Neural progenitor cell (in vitro differentiated cells): ENCODE data around the gene ZMIZ1. TPM values are rescaled to one million over a fixed set of nuclear protein-coding genes. Genes with fewer than 3 reads are reported as not detected.
A peak's percentile ranks its signal among the peaks of the same experiment; 100 is the strongest.

ENCODE experiments used
- DNase-seq: peaks from one replicate; pipeline ENCODE4 v3.0.0-alpha.2; 2016; ENCODE audit warnings: low spot score
- H2AFZ ChIP-seq: fragments of 200-600 bp; sonication (generic); replicated peaks from 2 replicates; pipeline ENCODE4 v1.6.1; 2016; ENCODE audit warnings: antibody characterized with exemption
- H3F3A ChIP-seq: fragments of 200-600 bp; sonication (generic); 2 replicates; pipeline ENCODE4 v1.6.1; 2016; ENCODE audit warnings: antibody characterized with exemption, low read depth
- H3K27ac ChIP-seq: fragments of 200-600 bp; sonication (generic); 2 replicates; pipeline ENCODE4 v1.5.1; 2016; ENCODE audit warnings: mild to moderate bottlenecking
- H3K27me3 ChIP-seq: fragments of 200-600 bp; sonication (generic); 2 replicates; pipeline ENCODE4 v1.6.1; 2016; ENCODE audit warnings: mild to moderate bottlenecking, moderate library complexity
- H3K36me3 ChIP-seq: fragments of 200-600 bp; sonication (generic); 2 replicates; pipeline ENCODE4 v1.5.1; 2016
- H3K4me1 ChIP-seq: fragments of 200-600 bp; sonication (generic); 2 replicates; pipeline ENCODE4 v1.6.1; 2016; ENCODE audit warnings: mixed run types
- H3K4me2 ChIP-seq: fragments of 200-600 bp; sonication (generic); 2 replicates; pipeline ENCODE4 v1.6.1; 2016
- H3K4me3 ChIP-seq: fragments of 200-600 bp; sonication (generic); 2 replicates; pipeline ENCODE4 v1.5.1; 2016
- H3K79me2 ChIP-seq: fragments of 200-600 bp; sonication (generic); 2 replicates; pipeline ENCODE4 v1.6.1; 2016; ENCODE audit warnings: low read depth
- H3K9ac ChIP-seq: fragments of 200-600 bp; sonication (generic); 2 replicates; pipeline ENCODE4 v1.6.1; 2016
- H3K9me3 ChIP-seq: fragments of 200-600 bp; sonication (generic); 2 replicates; pipeline ENCODE4 v1.5.1; 2016; ENCODE audit warnings: low read depth
- H4K20me1 ChIP-seq: fragments of 200-600 bp; sonication (generic); 2 replicates; pipeline ENCODE4 v1.6.1; 2016; ENCODE audit warnings: low read depth
- H3K27ac Mint-ChIP-seq: 3 replicates; pipeline ENCODE4 v1.8.0; 2021; ENCODE audit warnings: mixed read lengths
- H3K27me3 Mint-ChIP-seq: 2 replicates; pipeline ENCODE4 v1.8.0; 2022; ENCODE audit warnings: low read depth, mild to moderate bottlenecking, inconsistent platforms, moderate library complexity, mixed read lengths; ENCODE audit not compliant: insufficient read depth
- H3K36me3 Mint-ChIP-seq: 3 replicates; pipeline ENCODE4 v1.8.0; 2021; ENCODE audit warnings: mixed read lengths
- H3K4me1 Mint-ChIP-seq: 3 replicates; pipeline ENCODE4 v1.8.0; 2021; ENCODE audit warnings: mixed read lengths
- H3K4me3 Mint-ChIP-seq: 3 replicates; pipeline ENCODE4 v1.8.0; 2021; ENCODE audit warnings: mild to moderate bottlenecking, moderate library complexity, mixed read lengths
- H3K9me3 Mint-ChIP-seq: 3 replicates; pipeline ENCODE4 v1.8.0; 2020; ENCODE audit warnings: mixed read lengths
- CTCF ChIP-seq: fragments of 200-600 bp; sonication (generic); IDR thresholded peaks from 2 replicates; pipeline ENCODE4 v1.5.1; 2017; ENCODE audit warnings: antibody characterized with exemption, mild to moderate bottlenecking
- EZH2 ChIP-seq: fragments of 200-600 bp; sonication (generic); IDR thresholded peaks from 2 replicates; pipeline ENCODE4 v1.6.1; 2017; ENCODE audit warnings: antibody characterized with exemption, mild to moderate bottlenecking, moderate library complexity
- EZH2phosphoT487 ChIP-seq: fragments of 200-600 bp; sonication (generic); IDR thresholded peaks from 2 replicates; pipeline ENCODE4 v1.6.1; 2017; ENCODE audit warnings: antibody characterized with exemption
- total RNA-seq: library from RNA; depleted of rRNA; stranded (reverse); fragments of >200 nt; gene quantifications from 2 replicates; pipeline ENCODE4 v1.2.3, GENCODE V29; 2015; ENCODE audit warnings: low replicate concordance

The ZMIZ1 gene
- total RNA-seq, 1 donor from 2014 or later, result 5.8 TPM

- peaks cover 42% of the 10 kb centered on the region for H3F3A ChIP-seq
- Mint-ChIP-seq H3K4me1 (peaks cover 77% of the 10 kb centered on the region), H3K9me3 (no peaks in the 10 kb centered on the region), H3K27me3 (peaks cover 2% of the 10 kb centered on the region), H3K4me3 (peak overlapping the region; percentile 84), H3K27ac (peak overlapping the region; percentile 17), H3K36me3 (peaks cover 9% of the 10 kb centered on the region)
- no peaks in the 10 kb centered on the region for H3K36me3 ChIP-seq
- peaks cover 46% of the 10 kb centered on the region for H3K27me3 ChIP-seq
- no peak for TF ChIP-seq EZH2
- TF ChIP-seq CTCF, result no peak
- TF ChIP-seq EZH2phosphoT487, result no peak
- H3K4me1 ChIP-seq, result peaks cover 59% of the 10 kb centered on the region
- peaks cover 83% of the 10 kb centered on the region for H4K20me1 ChIP-seq
- H3K4me3 ChIP-seq, result peak overlapping the region; percentile 82
- H3K79me2 ChIP-seq, result peaks cover 31% of the 10 kb centered on the region
- H3K4me2 ChIP-seq, result peak overlapping the region; percentile 99
- H2AFZ ChIP-seq, result no peak overlapping the region
- no peak overlapping the region for H3K27ac ChIP-seq
- H3K9ac ChIP-seq, result no peak overlapping the region
- no peaks in the 10 kb centered on the region for H3K9me3 ChIP-seq
- DNase-seq, result no peak
These were observed 172.8 kb downstream of the ZMIZ1 start for GRCh38 chr10:79241629-79241989.

- TF ChIP-seq CTCF, result no peak
- TF ChIP-seq EZH2phosphoT487, result no peak
- Mint-ChIP-seq H3K27ac (no peak overlapping the region), H3K4me1 (peaks cover 72% of the 10 kb centered on the region), H3K4me3 (peak overlapping the region; percentile 84), H3K36me3 (peaks cover 5% of the 10 kb centered on the region), H3K27me3 (peaks cover 2% of the 10 kb centered on the region), H3K9me3 (no peaks in the 10 kb centered on the region)
- Histone ChIP-seq H3K27ac (no peak overlapping the region), H3K9ac (no peak overlapping the region), H3K9me3 (no peaks in the 10 kb centered on the region), H3K36me3 (no peaks in the 10 kb centered on the region), H3K4me3 (peak overlapping the region; percentile 82), H2AFZ (no peak overlapping the region), H3F3A (peaks cover 38% of the 10 kb centered on the region), H3K4me1 (peaks cover 54% of the 10 kb centered on the region), H3K27me3 (peaks cover 42% of the 10 kb centered on the region), H4K20me1 (peaks cover 83% of the 10 kb centered on the region), H3K4me2 (peak overlapping the region; percentile 99), H3K79me2 (peaks cover 36% of the 10 kb centered on the region)
- DNase-seq, result peak; percentile 69
These were observed 173.3 kb downstream of the ZMIZ1 start for GRCh38 chr10:79241990-79242619.

- Histone ChIP-seq H3K27me3 (peaks cover 38% of the 10 kb centered on the region), H3K4me2 (peak overlapping the region; percentile 99), H3F3A (peaks cover 38% of the 10 kb centered on the region), H3K9ac (no peak overlapping the region), H3K4me1 (peaks cover 48% of the 10 kb centered on the region), H3K36me3 (no peaks in the 10 kb centered on the region), H3K4me3 (peak overlapping the region; percentile 82), H4K20me1 (peaks cover 86% of the 10 kb centered on the region), H2AFZ (no peak overlapping the region), H3K9me3 (no peaks in the 10 kb centered on the region), H3K79me2 (peaks cover 42% of the 10 kb centered on the region), H3K27ac (no peak overlapping the region)
- DNase-seq, result peak; percentile 88
- peaks cover 67% of the 10 kb centered on the region for H3K4me1 Mint-ChIP-seq
- no peak overlapping the region for H3K27ac Mint-ChIP-seq
- no peaks in the 10 kb centered on the region for H3K9me3 Mint-ChIP-seq
- H3K36me3 Mint-ChIP-seq, result peaks cover 2% of the 10 kb centered on the region
- H3K27me3 Mint-ChIP-seq, result peaks cover 2% of the 10 kb centered on the region
- H3K4me3 Mint-ChIP-seq, result peak overlapping the region; percentile 80
- no peak for TF ChIP-seq EZH2
- no peak for TF ChIP-seq CTCF
- no peak for TF ChIP-seq EZH2phosphoT487
These were observed 173.9 kb downstream of the ZMIZ1 start for GRCh38 chr10:79242620-79243152.
